Left ventricle myocardium superior (tissue), 1 donor: ENCODE data around the gene HOXB13. TPM values are rescaled to one million over a fixed set of nuclear protein-coding genes. Genes with fewer than 3 reads are reported as not detected.

ENCODE experiments used
- microRNA-seq: library from miRNA; unstranded; fragments of <30 nt; microRNA quantifications from one replicate; pipeline ENCODE4 v1.2.0, GENCODE V29; 2020; ENCODE audit warnings: borderline number of aligned reads
- total RNA-seq: library from RNA; stranded (reverse); fragmentation: NEBNext Ultra II Directional; extraction: Animal tissue kit (Norgen Biotek cat#: 25700); gene quantifications from one replicate; pipeline ENCODE4 v1.2.1, GENCODE V29; 2021
- donor health status: DM: no; HTN: yes; CAD: no; lungs with severe emphysema.

The HOXB13 gene
- total RNA-seq, 1 donor from 2014 or later: not detected

Small RNA genes within 50 kb of the gene (microRNA-seq; reads per million reads assigned to microRNA genes)
- not detected for gene MIR3185

Other genes starting within 250 kb of the HOXB13 start
- gene HOXB1, start 197.7 kb downstream of the HOXB13 start, total RNA-seq: not detected
- 2.8 TPM for gene HOXB2, start 183.6 kb downstream of the HOXB13 start, total RNA-seq
- gene HOXB4, start 150.4 kb downstream of the HOXB13 start, total RNA-seq: 0.79 TPM
- gene HOXB3, start 138.5 kb downstream of the HOXB13 start, total RNA-seq: 2.7 TPM
- not detected for gene HOXB5, start 135.0 kb downstream of the HOXB13 start, total RNA-seq
- gene HOXB6, start 123.8 kb downstream of the HOXB13 start, total RNA-seq: 0.20 TPM
- 0.30 TPM for gene HOXB7, start 117.7 kb downstream of the HOXB13 start, total RNA-seq
- gene HOXB8, start 113.5 kb downstream of the HOXB13 start, total RNA-seq: not detected
- not detected for gene HOXB9, start 102.4 kb downstream of the HOXB13 start, total RNA-seq
- gene PRAC1, start 6.2 kb downstream of the HOXB13 start, total RNA-seq: not detected
- not detected for gene PRAC2, start 5.6 kb downstream of the HOXB13 start, total RNA-seq
- gene TTLL6, start 88.5 kb upstream of the HOXB13 start, total RNA-seq: not detected
- gene CALCOCO2, start 102.3 kb upstream of the HOXB13 start, total RNA-seq: 330 TPM
- gene ATP5MC1, start 164.0 kb upstream of the HOXB13 start, total RNA-seq: 513 TPM
- gene UBE2Z, start 179.7 kb upstream of the HOXB13 start, total RNA-seq: 35.5 TPM
- 109 TPM for gene SNF8, start 216.1 kb upstream of the HOXB13 start, total RNA-seq
- gene GIP, start 239.8 kb upstream of the HOXB13 start, total RNA-seq: not detected